ENCODE results near the gene DDO.

The DDO gene

GRCh38 chr6:110412360-110412759 lies 3.0 kb downstream of the DDO start:
- Histone ChIP-seq H3K36me3 (ENCODE audit: insufficient read depth) (no peaks in the 10 kb centered on the region), H2AFZ (ENCODE audit: low read depth) (no peak overlapping the region), H3K27me3 (ENCODE audit: insufficient read depth, low read depth) (no peaks in the 10 kb centered on the region), H3K9ac (no peak overlapping the region), H3K4me3 (IDR thresholded peaks at IDR 0.05; ENCODE audit: insufficient read depth, low read depth, low read length) (no peak overlapping the region), H3K79me2 (ENCODE audit: insufficient read depth, low read depth) (no peaks in the 10 kb centered on the region), H4K20me1 (ENCODE audit: insufficient read depth) (no peaks in the 10 kb centered on the region), H3K4me1 (ENCODE audit: low read depth, poor library complexity, severe bottlenecking) (no peaks in the 10 kb centered on the region), H3K4me2 (no peak overlapping the region), H3K27ac (no peak overlapping the region)
- TF ChIP-seq CTCF (conservative IDR thresholded peaks at IDR 0.05; ENCODE audit: low read depth, low read length), result no peak

GRCh38 chr6:110410511-110410910 lies 4.9 kb downstream of the DDO start:
- H3K4me3 ChIP-seq (IDR thresholded peaks at IDR 0.05; ENCODE audit: insufficient read depth, low read depth, low read length), result no peak overlapping the region
- no peak overlapping the region for H3K4me2 ChIP-seq
- H3K27ac ChIP-seq, result no peak overlapping the region
- no peaks in the 10 kb centered on the region for H3K27me3 ChIP-seq (ENCODE audit: insufficient read depth, low read depth)
- no peak overlapping the region for H2AFZ ChIP-seq (ENCODE audit: low read depth)
- no peaks in the 10 kb centered on the region for H4K20me1 ChIP-seq (ENCODE audit: insufficient read depth)
- H3K9ac ChIP-seq, result no peak overlapping the region
- no peak for TF ChIP-seq CTCF (conservative IDR thresholded peaks at IDR 0.05; ENCODE audit: low read depth, low read length)
- H3K79me2 ChIP-seq (ENCODE audit: insufficient read depth, low read depth), result no peaks in the 10 kb centered on the region
- no peaks in the 10 kb centered on the region for H3K4me1 ChIP-seq (ENCODE audit: low read depth, poor library complexity, severe bottlenecking)
- H3K36me3 ChIP-seq (ENCODE audit: insufficient read depth), result no peaks in the 10 kb centered on the region

GRCh38 chr6:110409794-110410193 lies 5.6 kb downstream of the DDO start:
- Histone ChIP-seq H3K36me3 (ENCODE audit: insufficient read depth) (no peaks in the 10 kb centered on the region), H4K20me1 (ENCODE audit: insufficient read depth) (no peaks in the 10 kb centered on the region), H3K4me2 (no peak overlapping the region), H3K27ac (no peak overlapping the region), H3K4me1 (ENCODE audit: low read depth, poor library complexity, severe bottlenecking) (no peaks in the 10 kb centered on the region), H3K27me3 (ENCODE audit: insufficient read depth, low read depth) (no peaks in the 10 kb centered on the region), H2AFZ (ENCODE audit: low read depth) (no peak overlapping the region), H3K9ac (no peak overlapping the region), H3K4me3 (IDR thresholded peaks at IDR 0.05; ENCODE audit: insufficient read depth, low read depth, low read length) (no peak overlapping the region), H3K79me2 (ENCODE audit: insufficient read depth, low read depth) (no peaks in the 10 kb centered on the region)
- TF ChIP-seq CTCF (conservative IDR thresholded peaks at IDR 0.05; ENCODE audit: low read depth, low read length), result no peak

GRCh38 chr6:110408901-110409300 lies 6.5 kb downstream of the DDO start:
- no peaks in the 10 kb centered on the region for H3K27me3 ChIP-seq (ENCODE audit: insufficient read depth, low read depth)
- no peak overlapping the region for H3K4me3 ChIP-seq (IDR thresholded peaks at IDR 0.05; ENCODE audit: insufficient read depth, low read depth, low read length)
- no peak overlapping the region for H3K4me2 ChIP-seq
- TF ChIP-seq CTCF (conservative IDR thresholded peaks at IDR 0.05; ENCODE audit: low read depth, low read length), result no peak
- H3K36me3 ChIP-seq (ENCODE audit: insufficient read depth), result no peaks in the 10 kb centered on the region
- H4K20me1 ChIP-seq (ENCODE audit: insufficient read depth), result no peaks in the 10 kb centered on the region
- no peak overlapping the region for H3K9ac ChIP-seq
- H3K79me2 ChIP-seq (ENCODE audit: insufficient read depth, low read depth), result no peaks in the 10 kb centered on the region
- no peaks in the 10 kb centered on the region for H3K4me1 ChIP-seq (ENCODE audit: low read depth, poor library complexity, severe bottlenecking)
- no peak overlapping the region for H2AFZ ChIP-seq (ENCODE audit: low read depth)
- no peak overlapping the region for H3K27ac ChIP-seq

GRCh38 chr6:110404607-110405006 lies 10.8 kb downstream of the DDO start:
- H3K27me3 ChIP-seq (ENCODE audit: insufficient read depth, low read depth), result no peaks in the 10 kb centered on the region
- no peak for TF ChIP-seq CTCF (conservative IDR thresholded peaks at IDR 0.05; ENCODE audit: low read depth, low read length)
- no peak overlapping the region for H3K9ac ChIP-seq
- H3K4me3 ChIP-seq (IDR thresholded peaks at IDR 0.05; ENCODE audit: insufficient read depth, low read depth, low read length), result no peak overlapping the region
- H2AFZ ChIP-seq (ENCODE audit: low read depth), result no peak overlapping the region
- peaks cover 18% of the 10 kb centered on the region for H3K4me1 ChIP-seq (ENCODE audit: low read depth, poor library complexity, severe bottlenecking)
- H3K4me2 ChIP-seq, result no peak overlapping the region
- no peak overlapping the region for H3K27ac ChIP-seq
- no peaks in the 10 kb centered on the region for H4K20me1 ChIP-seq (ENCODE audit: insufficient read depth)
- H3K79me2 ChIP-seq (ENCODE audit: insufficient read depth, low read depth), result no peaks in the 10 kb centered on the region
- no peaks in the 10 kb centered on the region for H3K36me3 ChIP-seq (ENCODE audit: insufficient read depth)

Data from KMS-11 (cell line).